HG03354 (cell line): ENCODE measurements around the gene CLSTN2.

Source experiments
- ATAC-seq: cut with Tn5 transposase; IDR thresholded peaks from one replicate; pipeline ENCODE4 v1.9.1; 2021; ENCODE audit warnings: mild to moderate bottlenecking; ENCODE audit not compliant: unreplicated experiment, poor library complexity, severe bottlenecking

Gene CLSTN2

DNA sequence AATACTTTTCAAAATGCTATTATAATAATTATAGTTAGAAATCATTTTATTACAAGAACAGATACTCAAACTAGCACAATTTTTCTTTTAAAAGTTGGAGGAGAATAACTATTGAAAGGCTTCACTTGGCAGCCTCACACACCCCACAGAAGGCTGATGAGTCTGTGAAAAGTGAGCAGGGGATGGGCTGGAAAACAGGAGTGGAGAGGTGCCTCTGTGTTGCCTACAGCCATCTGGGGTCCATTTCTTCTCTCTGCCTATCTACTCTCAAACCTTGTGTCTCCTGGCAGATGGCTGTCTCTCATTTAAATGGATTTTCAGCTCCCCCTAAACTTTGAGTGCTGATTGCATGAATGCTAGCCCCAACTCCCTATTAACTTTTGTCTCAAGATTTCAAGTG is 230.8 kb downstream of the CLSTN2 start:
- no peak for ATAC-seq

GRCh38 chr3:140166861-140167599 is 232.0 kb downstream of the CLSTN2 start:
- ATAC-seq: no peak

- no peak for ATAC-seq
Measured at GRCh38 chr3:140167600-140168281, 232.8 kb downstream of the CLSTN2 start.

GRCh38 chr3:140170612-140171011 is 235.6 kb downstream of the CLSTN2 start:
- ATAC-seq: peak; percentile 98

DNA sequence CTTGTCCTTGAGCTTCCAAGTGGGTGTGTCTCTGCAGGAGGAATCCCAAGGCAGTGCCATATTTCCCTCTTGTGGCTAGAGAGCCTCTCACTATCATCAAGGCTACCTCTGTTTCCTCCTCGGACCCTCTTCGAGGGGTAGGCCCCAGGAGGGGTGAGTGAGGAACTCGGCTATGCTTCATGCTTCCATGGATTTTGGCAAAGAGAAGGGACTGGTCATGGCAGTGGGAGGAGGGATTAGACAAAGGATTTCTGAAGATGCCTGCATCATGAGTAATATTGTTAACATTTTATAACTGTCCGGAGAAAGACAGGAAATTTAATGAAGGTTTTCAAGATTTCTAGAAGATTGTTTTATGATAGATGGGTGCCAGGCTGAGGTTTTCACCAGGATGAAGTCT is 241.5 kb downstream of the CLSTN2 start:
- no peak for ATAC-seq

GRCh38 chr3:140177943-140178342 is 243.0 kb downstream of the CLSTN2 start:
- ATAC-seq: peak; percentile 52

DNA sequence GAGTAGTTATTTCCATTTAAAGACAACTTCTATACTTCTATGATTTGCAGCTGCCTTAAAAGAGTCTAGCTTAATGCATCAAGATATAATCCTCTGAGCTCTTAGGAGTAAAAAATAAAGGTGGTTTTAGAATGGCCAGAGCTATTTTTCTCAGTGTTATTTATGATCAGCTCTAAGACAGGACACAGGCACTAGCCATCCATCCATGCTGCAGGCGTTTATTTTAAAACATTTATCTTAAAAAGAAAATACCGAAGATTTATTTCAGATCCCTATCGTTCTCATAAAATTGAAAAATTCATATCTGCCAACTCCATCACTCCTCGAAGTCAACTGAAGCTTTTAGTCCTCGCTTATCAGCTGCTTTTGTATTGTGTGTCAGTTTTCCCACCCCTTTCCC is 243.5 kb downstream of the CLSTN2 start:
- ATAC-seq: no peak

DNA sequence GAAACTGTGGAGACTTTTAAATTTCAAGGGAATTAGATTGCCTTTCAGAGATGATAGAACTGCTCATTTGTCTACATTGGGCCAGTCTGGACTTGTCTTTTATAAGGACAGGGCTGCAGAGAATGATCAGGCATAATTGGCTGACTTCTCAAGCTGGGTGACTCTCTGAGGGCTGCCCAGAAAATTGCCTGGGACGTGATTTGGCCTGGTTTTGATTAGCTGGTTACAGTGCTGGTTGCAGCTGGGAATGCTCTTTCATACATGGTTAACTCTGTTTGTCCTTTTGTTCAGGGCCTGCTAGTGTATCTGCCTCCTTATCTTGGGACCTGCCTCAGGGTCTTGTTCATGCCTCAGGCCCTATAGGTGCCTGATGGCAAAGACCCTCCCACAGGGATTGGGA is 245.6 kb downstream of the CLSTN2 start:
- ATAC-seq: no peak

DNA sequence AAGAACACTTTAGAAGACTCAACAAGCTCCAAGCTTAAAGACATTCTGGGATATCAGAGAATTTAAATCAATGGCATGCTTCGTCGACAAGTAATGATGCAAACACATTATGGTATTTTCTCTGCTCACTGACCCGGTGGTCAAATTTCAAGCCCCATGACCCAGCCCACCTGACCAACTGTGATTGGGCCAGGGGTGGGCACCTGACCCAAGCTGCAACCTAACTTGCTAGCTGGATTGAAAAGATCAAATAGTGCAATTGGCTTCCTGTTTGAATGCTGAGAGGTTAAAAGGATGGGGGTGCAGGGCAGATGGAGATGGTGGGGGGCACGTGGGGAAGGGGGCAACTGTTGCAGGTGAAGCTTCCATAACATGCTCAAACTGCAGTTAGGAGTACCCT is 250.4 kb downstream of the CLSTN2 start:
- no peak for ATAC-seq

DNA sequence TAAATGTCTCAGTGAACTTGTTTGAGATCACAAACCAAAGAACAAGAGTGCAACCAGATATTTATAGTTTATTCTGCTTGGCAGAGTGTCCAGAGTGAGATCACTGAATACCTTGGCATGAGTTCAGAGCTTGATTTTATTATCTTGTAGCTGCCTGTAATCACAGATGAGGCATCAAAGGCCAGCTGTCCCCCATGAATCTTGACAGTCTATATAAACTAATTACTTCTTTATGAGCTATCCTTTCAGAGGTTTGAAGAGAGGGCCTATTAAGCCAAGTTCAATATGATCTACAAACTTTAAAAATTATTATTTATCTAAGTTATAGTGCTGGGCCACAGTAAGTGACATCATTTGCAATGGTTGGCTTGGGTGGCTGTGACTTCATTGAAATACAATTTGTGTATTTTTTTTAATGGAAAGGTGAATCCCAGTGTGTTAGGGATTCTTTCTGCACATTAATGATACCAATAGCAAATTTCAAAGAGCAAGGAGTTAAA is 251.5 kb downstream of the CLSTN2 start:
- ATAC-seq: no peak

- no peak for ATAC-seq
Measured at GRCh38 chr3:140187028-140187427, 252.0 kb downstream of the CLSTN2 start.

DNA sequence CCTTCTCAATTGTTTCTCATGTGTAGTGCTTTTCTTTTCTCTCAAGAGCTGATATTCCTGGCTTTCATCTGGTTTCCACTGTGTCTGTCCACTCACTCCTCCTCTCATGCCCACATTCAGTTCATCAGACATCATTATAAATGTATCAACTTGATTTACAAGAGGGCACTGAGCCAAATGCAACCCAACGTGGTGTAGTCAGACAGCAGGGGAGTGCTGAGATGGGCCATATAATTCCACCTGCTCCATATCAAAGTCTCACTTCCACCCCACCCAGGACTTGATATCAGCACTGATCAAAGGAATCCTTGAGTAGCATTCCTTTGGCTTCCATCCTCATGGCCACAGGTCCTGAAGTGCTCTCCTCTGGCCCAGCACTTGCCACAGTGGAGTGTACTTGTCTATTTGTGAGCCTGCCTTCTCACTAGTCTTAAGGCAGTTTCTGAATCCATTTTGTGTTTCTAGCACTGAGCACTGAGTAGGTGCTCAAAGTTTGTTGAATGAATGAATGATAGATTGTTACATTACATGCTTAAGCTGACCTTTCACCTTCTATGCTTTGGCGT is 252.8 kb downstream of the CLSTN2 start:
- no peak for ATAC-seq

DNA sequence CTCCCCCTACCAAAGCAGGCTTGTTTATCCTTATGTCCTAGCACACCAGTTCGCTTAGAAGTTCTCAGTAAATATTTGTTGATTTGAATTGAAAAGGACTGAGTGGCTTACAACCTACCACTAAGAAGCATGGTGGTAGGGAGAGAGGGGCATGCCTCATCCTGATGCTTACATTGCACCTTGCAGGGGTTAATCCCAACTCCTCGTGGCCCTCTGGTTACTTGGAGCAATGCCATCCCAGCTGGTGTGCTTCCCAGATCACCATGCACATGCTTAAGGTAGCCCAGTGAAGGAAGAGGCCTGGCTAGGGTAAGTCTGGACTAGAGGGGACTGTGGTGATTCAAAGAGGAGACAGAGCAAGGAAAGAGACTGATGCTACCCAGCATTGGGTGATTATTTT is 253.3 kb downstream of the CLSTN2 start:
- ATAC-seq: no peak

GRCh38 chr3:140189267-140189666 is 254.3 kb downstream of the CLSTN2 start:
- no peak for ATAC-seq

DNA sequence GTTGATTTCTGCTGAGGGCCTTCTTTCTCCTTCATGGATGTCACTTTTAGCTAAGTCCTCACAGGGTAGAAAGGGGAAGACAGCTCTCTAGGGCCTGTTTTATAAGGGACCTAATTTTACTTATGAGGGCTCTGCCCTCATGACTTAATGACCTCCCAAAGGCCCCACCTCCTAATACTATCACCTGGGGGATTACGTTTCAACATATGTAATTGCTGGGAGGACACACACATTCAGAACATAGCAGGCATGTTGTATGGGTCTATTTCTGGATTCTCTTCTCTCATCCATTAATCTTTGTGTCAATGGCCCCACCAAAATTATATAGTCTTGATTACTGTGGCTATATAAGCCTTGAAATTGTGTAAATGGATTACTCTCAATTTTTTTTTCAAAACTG is 255.0 kb downstream of the CLSTN2 start:
- ATAC-seq: no peak

- no peak for ATAC-seq
Measured at GRCh38 chr3:140196970-140197369, 262.0 kb downstream of the CLSTN2 start.

DNA sequence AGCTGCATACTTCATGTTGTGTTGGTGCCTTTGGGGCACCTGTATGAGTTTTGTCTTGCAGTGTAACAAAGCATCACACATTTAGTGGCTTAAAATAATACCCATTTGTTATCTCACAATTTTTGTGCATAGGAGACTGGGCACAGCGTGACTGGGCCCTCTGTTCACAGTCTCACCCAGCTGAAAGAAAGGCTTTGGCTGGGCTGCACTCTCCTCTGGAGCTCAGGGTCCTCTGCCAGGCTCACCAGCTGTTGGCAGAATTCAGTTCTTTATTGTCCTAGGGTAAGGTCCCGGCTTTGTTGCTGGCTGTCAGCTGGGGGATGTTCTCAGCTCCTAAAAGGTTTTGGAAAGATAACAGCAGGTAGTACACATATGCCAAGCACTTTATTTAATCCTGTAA is 263.3 kb downstream of the CLSTN2 start:
- no peak for ATAC-seq

- no peak for ATAC-seq
Measured at GRCh38 chr3:140199008-140199407, 264.0 kb downstream of the CLSTN2 start.

- ATAC-seq: no peak
Measured at GRCh38 chr3:140199743-140200142, 264.8 kb downstream of the CLSTN2 start.

DNA sequence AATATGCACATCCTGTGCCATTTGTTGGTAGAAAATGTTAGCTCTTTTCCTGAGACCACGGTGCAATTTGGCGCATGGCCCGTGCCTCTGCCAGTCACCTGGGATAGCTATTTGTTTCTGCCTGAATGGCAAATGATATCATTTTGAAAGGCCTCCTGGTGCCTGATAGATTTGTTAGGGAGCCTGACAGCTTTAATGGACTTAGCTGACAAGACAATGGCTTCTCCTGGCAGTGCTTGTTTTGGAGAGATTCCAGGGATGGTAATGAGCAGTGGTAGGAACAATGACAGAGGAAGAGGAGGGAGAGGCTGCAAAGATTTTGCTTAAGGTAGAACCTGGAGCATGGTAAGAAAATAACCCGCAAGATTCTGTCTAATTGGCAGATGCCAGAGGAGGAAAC is 268.5 kb downstream of the CLSTN2 start:
- ATAC-seq: no peak
